NT2/D1 (cell line): ENCODE data around the gene PKP1.

ENCODE experiments used
- SUZ12 ChIP-seq: IDR thresholded peaks from 2 replicates; pipeline ENCODE4 v1.6.1; 2011; ENCODE audit not compliant: insufficient read length, insufficient read depth; ENCODE audit errors: extremely low read depth
- YY1 ChIP-seq: IDR thresholded peaks from 2 replicates; pipeline ENCODE4 v1.6.1; 2011; ENCODE audit not compliant: insufficient read length, insufficient read depth

- TF ChIP-seq YY1, result no peak
- no peak for TF ChIP-seq SUZ12
These were observed 13.0 kb downstream of the PKP1 start for GRCh38 chr1:201296352-201296751.
